B cell (primary cell): ENCODE results near the gene STPG3. TPM values are rescaled to one million over a fixed set of nuclear protein-coding genes. Genes with fewer than 3 reads are reported as not detected.

Source experiments
- ATAC-seq: fragments of 200-7000 bp; cut with Tn5 transposase; one replicate; pipeline ENCODE4 v1.10.0; 2021; ENCODE audit warnings: low read depth, mild to moderate bottlenecking, moderate number of reproducible peaks, moderate library complexity
- CTCF ChIA-PET: fragments of 350-600 bp; sonication (Branson Sonifier 250); formaldehyde crosslinking; loops from one replicate; lab custom pipeline; 2021; ENCODE audit warnings: antibody characterized with exemption, inconsistent platforms; lab: Charles Lee
- POLR2A ChIA-PET: fragments of 350-600 bp; sonication (Branson Sonifier 250); formaldehyde crosslinking; loops from one replicate; lab custom pipeline; 2021; ENCODE audit warnings: antibody characterized with exemption; lab: Charles Lee
- DNase-seq: peaks from one replicate; pipeline ENCODE4 v3.0.0; 2013
- H2AFZ ChIP-seq: 2 replicates; pipeline ENCODE4 v1.6.1; 2012; ENCODE audit warnings: mild to moderate bottlenecking, low read depth, low read length; ENCODE audit not compliant: insufficient read depth, poor library complexity, severe bottlenecking
- H3K27ac ChIP-seq, 2 donors: 1 replicate in 1 of 2; 2 replicates in 1 of 2; pipeline ENCODE4 v1.5.1; 2012 to 2013; ENCODE audit warnings: low read length in 2 of 2, mild to moderate bottlenecking in 2 of 2, moderate library complexity in 1 of 2
- H3K27me3 ChIP-seq, 4 experiments: fragments of 200-600 bp in 1 of 4; sonication (generic) in 1 of 4; replicated peaks in 1 of 4; 1 replicate in 2 of 4; 2 replicates in 2 of 4; pipeline versions ENCODE4 v1.6.1 to v1.7.0; 2013 to 2016; ENCODE audit warnings: low read length in 3 of 4, mild to moderate bottlenecking in 2 of 4, mixed read lengths in 1 of 4, moderate library complexity in 1 of 4; ENCODE audit not compliant: insufficient read depth in 4 of 4, control insufficient read depth in 3 of 4; ENCODE audit errors: control extremely low read depth in 1 of 4
- H3K36me3 ChIP-seq, 2 experiments: replicated peaks in 1 of 2; 1 replicate in 1 of 2; 2 replicates in 1 of 2; pipeline versions ENCODE4 v1.6.1 to v1.7.1; 2013; ENCODE audit warnings: low read length in 1 of 2; ENCODE audit not compliant: insufficient read depth in 2 of 2, control insufficient read depth in 1 of 2; ENCODE audit errors: control extremely low read depth in 1 of 2, extremely low read depth in 1 of 2
- H3K4me1 ChIP-seq, 2 donors: fragments of 200-600 bp in 1 of 2; sonication (generic) in 1 of 2; 1 replicate in 1 of 2; 2 replicates in 1 of 2; pipeline versions ENCODE4 v1.5.1 to v1.6.1; 2013 to 2017; ENCODE audit warnings: low read length in 2 of 2; ENCODE audit not compliant: control insufficient read depth in 2 of 2, insufficient read depth in 2 of 2
- H3K4me2 ChIP-seq: replicated peaks from 2 replicates; pipeline ENCODE3; 2012; ENCODE audit warnings: mild to moderate bottlenecking, low read depth, low read length; ENCODE audit not compliant: poor library complexity, severe bottlenecking
- H3K4me3 ChIP-seq, 5 experiments: fragments of 200-600 bp in 1 of 5; sonication (generic) in 1 of 5; 1 replicate in 3 of 5; 2 replicates in 2 of 5; pipeline versions ENCODE4 v1.5.1 to v1.7.0; 2011 to 2016; ENCODE audit warnings: low read length in 4 of 5, mild to moderate bottlenecking in 4 of 5, low read depth in 2 of 5, control low read depth in 1 of 5, moderate library complexity in 1 of 5; ENCODE audit not compliant: insufficient read depth in 1 of 5; ENCODE audit errors: control extremely low read depth in 1 of 5, extremely low read depth in 1 of 5
- H3K79me2 ChIP-seq: fragments of 200-600 bp; sonication (generic); one replicate; pipeline ENCODE4 v1.6.0; 2016; ENCODE audit warnings: low read length; ENCODE audit not compliant: control insufficient read depth, insufficient read depth
- H3K9ac ChIP-seq: fragments of 200-600 bp; sonication (generic); 2 replicates; pipeline ENCODE4 v1.6.1; 2017; ENCODE audit warnings: mild to moderate bottlenecking, low read length, moderate library complexity
- H3K9me3 ChIP-seq, 3 donors: one replicate each; pipeline versions ENCODE4 v1.6.1 to v1.7.1; 2013; ENCODE audit warnings: low read length in 2 of 3; ENCODE audit not compliant: control insufficient read depth in 2 of 3, insufficient read depth in 1 of 3; ENCODE audit errors: control extremely low read depth in 1 of 3
- H4K20me1 ChIP-seq: 2 replicates; pipeline ENCODE4 v1.6.0; 2012; ENCODE audit warnings: mild to moderate bottlenecking, low read length; ENCODE audit not compliant: insufficient read depth, control insufficient read depth, poor library complexity, severe bottlenecking
- H3K27ac Mint-ChIP-seq: one replicate; pipeline ENCODE4 v1.8.0; 2021; ENCODE audit warnings: mixed read lengths
- H3K27me3 Mint-ChIP-seq: one replicate; pipeline ENCODE4 v1.8.0; 2021; ENCODE audit warnings: mixed read lengths
- H3K4me1 Mint-ChIP-seq: one replicate; pipeline ENCODE4 v1.8.0; 2021; ENCODE audit warnings: mixed read lengths
- H3K4me3 Mint-ChIP-seq: one replicate; pipeline ENCODE4 v1.8.0; 2021; ENCODE audit warnings: mixed read lengths
- H3K9me3 Mint-ChIP-seq: one replicate; pipeline ENCODE4 v1.8.0; 2022; ENCODE audit warnings: mixed read lengths; ENCODE audit not compliant: insufficient read depth
- CTCF ChIP-seq: fragments of 200-600 bp; IDR thresholded peaks from one replicate; pipeline ENCODE4 v1.8.0; 2022; ENCODE audit warnings: antibody characterized with exemption, mild to moderate bottlenecking
- EZH2 ChIP-seq: IDR thresholded peaks from 2 replicates; pipeline ENCODE4 v1.6.1; 2012; ENCODE audit warnings: borderline replicate concordance, low read depth, mild to moderate bottlenecking, moderate library complexity, low read length; ENCODE audit not compliant: insufficient read depth, poor library complexity, severe bottlenecking
- WGBS: methylation state at CpG from one replicate; pipeline ENCODE4 v1.1.5; 2013; ENCODE audit warnings: missing lambda C conversion rate; ENCODE audit not compliant: insufficient coverage; 5-methylcytosine and 5-hydroxymethylcytosine counted together
- intact Hi-C: fragments of 100-400 bp; cut with micrococcal nuclease; formaldehyde crosslinking; loops from one replicate; pipeline ENCODE4 v1.10.0; 2022
- polyA plus RNA-seq: library from polyadenylated mRNA; depleted of rRNA; stranded (reverse); fragments of >200 nt; gene quantifications from 2 replicates; pipeline ENCODE4 v1.2.3, GENCODE V29; 2012
- total RNA-seq, 2 donors: library from RNA; stranded (reverse); fragments of 120-200 nt in 1 of 2; gene quantifications; 1 replicate in 1 of 2; 2 replicates in 1 of 2; pipeline versions ENCODE4 v1.2.3 to v1.2.4, GENCODE V29; 2013 to 2022

Gene STPG3
- total and polyA plus RNA-seq, 2 donors (not counting 1 experiment from before 2014, with no cell fraction given) = not detected

- H3K4me1 ChIP-seq = peaks cover 22 to 51% of the 10 kb centered on the region in 2 donors
- Mint-ChIP-seq H3K4me1 (peaks cover 39% of the 10 kb centered on the region), H3K27ac (peak overlapping the region; percentile 74), H3K9me3 (no peaks in the 10 kb centered on the region), H3K4me3 (no peak overlapping the region), H3K27me3 (no peaks in the 10 kb centered on the region)
- peaks cover 0 to 12% of the 10 kb centered on the region in 2 experiments for H3K36me3 ChIP-seq
- TF ChIP-seq EZH2 = no peak
- no peak for TF ChIP-seq CTCF
- intact Hi-C loops = no loop called here
- H3K9ac ChIP-seq = no peak overlapping the region
- no peak overlapping the region for H2AFZ ChIP-seq
- peaks cover 25% of the 10 kb centered on the region for H4K20me1 ChIP-seq
- peaks cover 14% of the 10 kb centered on the region for H3K79me2 ChIP-seq
- no peak overlapping the region for H3K27ac ChIP-seq
- no peak for ATAC-seq
- H3K4me3 ChIP-seq = no peak overlapping the region
- H3K4me2 ChIP-seq = peak overlapping the region; percentile 64
- peaks cover 0 to 3% (median 0%) of the 10 kb centered on the region in 3 donors for H3K9me3 ChIP-seq
- H3K27me3 ChIP-seq = no peaks in the 10 kb centered on the region
- peak; percentile 22 for DNase-seq
- POLR2A ChIA-PET = interaction anchor here (0.7 to 0.9 kb wide), 2 partner anchors 45 to 179 kb away, joined by 3 read pairs; no protein-coding TSS in a partner anchor
- CTCF ChIA-PET = interaction anchor here (0.9 to 2.4 kb wide), 5 partner anchors 20 to 494 kb away, joined by 3 to 7 read pairs (median 3); partner anchors contain the start of genes EXD3, NOXA1, NRARP and RNF224
- 91% methylated on average over 33 of the region's 39 CpGs for WGBS
Measured at GRCh38 chr9:137281345-137282116, 30.4 kb downstream of the STPG3 start.
